Peyer's patch (tissue), 4 donors: Measurements from ENCODE around the gene RILPL2.

Experiments
- POLR2A ChIP-seq, 2 donors: fragments of 450-650 bp; IDR thresholded peaks; one replicate each; pipeline ENCODE4 v1.5.1; 2017; ENCODE audit warnings: antibody characterized with exemption in 2 of 2, mild to moderate bottlenecking in 2 of 2, moderate library complexity in 2 of 2
- TF ChIP-seq, protein P1 (sequence below), 6 experiments: fragments of 450-650 bp in 4 of 6; fragments of 200-600 bp in 2 of 6; sonication (generic) in 1 of 6; IDR thresholded peaks; one replicate each; pipeline ENCODE4 v1.5.1; 2017 to 2019; ENCODE audit warnings: antibody characterized with exemption in 6 of 6, mild to moderate bottlenecking in 3 of 6, moderate library complexity in 1 of 6

DNA sequence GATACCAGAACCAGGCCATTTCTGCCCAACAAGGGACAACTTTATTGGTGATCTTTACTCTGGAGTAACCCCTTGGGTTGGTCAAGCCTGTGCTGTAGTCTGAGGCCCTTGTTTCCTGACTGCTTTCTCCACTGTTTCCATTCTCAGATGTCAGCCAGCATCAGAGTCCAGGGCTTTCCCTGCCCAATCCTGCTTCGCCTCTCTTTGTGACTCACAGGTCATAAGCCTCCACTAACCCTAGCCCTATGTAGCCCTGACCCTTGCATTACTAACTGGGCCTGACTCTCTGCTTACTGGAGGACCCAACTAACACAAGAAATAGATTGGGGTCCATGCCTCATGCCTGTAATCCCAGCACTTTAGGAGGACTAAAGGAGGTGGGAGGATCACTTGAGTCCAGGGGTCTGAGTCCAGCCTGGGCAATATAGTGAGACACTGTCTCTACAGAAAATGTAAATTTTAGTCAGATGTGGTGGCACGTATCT, 12.8 kb upstream of the RILPL2 start:
- TF ChIP-seq, protein P1, sequence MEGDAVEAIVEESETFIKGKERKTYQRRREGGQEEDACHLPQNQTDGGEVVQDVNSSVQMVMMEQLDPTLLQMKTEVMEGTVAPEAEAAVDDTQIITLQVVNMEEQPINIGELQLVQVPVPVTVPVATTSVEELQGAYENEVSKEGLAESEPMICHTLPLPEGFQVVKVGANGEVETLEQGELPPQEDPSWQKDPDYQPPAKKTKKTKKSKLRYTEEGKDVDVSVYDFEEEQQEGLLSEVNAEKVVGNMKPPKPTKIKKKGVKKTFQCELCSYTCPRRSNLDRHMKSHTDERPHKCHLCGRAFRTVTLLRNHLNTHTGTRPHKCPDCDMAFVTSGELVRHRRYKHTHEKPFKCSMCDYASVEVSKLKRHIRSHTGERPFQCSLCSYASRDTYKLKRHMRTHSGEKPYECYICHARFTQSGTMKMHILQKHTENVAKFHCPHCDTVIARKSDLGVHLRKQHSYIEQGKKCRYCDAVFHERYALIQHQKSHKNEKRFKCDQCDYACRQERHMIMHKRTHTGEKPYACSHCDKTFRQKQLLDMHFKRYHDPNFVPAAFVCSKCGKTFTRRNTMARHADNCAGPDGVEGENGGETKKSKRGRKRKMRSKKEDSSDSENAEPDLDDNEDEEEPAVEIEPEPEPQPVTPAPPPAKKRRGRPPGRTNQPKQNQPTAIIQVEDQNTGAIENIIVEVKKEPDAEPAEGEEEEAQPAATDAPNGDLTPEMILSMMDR (IDR thresholded peaks at IDR 0.05): no peak
- TF ChIP-seq POLR2A (IDR thresholded peaks at IDR 0.05): no peak
